CD4-positive, alpha-beta T cell treated with Interleukin-15 for 4 hours (primary cell): Measurements from ENCODE around the gene NME4.

Experiments used
- DNase-seq: peaks from one replicate; pipeline ENCODE4 v3.0.0-alpha.2; 2020; ENCODE audit warnings: low spot score

NME4 gene

GRCh38 chr16:426906-427249, 29.9 kb downstream of the NME4 start:
- no peak for DNase-seq

DNA sequence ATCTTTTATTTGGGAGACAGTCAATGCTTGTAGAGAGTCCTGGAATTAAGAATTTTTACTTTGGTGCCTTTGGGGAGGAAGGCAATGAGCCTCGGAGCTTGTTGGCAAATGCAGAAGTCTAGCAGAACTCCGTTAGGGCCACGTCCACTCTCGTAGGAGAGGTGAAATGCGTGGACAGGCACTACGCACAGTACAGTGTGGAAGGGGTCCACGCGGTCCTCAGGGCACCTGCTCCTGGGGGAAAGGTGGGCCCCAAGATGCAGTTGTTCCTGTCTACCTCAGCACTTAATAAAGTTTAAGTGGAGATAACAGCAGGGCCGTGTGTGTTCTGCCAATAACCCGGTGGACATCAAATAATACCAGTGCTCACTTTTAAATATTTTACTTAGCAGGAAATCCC, 30.3 kb downstream of the NME4 start:
- no peak for DNase-seq

DNA sequence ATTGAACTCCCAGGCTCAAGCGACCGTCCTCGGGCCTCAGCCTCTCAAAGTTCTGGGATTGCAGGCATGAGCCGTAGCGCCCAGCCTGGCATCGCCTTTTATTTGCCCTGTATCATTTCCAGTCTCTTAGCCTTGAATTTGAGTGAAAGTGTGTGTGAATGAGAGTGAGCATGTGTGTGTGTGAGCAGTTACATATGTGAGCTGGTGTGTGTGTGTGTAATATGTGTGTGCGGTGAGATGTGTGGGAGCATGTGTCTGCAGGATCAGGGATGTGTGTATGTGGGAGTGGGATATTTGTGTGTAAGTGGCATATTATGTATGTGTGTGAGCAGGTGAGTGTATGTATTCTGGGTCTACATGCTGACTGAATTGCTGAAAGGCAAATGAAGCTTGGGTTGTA, 33.9 kb downstream of the NME4 start:
- no peak for DNase-seq

DNA sequence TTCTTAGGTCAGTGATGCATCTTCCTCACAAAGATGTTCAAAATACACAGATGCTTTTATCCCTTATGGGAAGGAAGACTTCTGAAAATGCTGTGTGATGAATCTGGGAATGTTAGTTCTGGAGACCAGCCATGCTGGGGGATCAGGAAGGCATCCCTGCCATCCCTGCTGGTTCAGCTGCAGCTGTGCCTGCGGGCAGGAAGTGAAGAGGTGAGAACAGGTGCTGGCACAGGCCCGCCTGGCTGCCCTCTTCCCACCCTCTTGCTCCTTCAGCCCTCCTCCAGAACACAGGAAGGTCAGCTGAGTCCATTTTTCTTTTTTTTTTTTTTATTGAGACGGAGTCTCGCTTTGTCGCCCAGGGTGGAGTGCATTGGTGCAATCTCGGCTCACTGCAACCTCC, 43.6 kb downstream of the NME4 start:
- DNase-seq, result no peak

DNA sequence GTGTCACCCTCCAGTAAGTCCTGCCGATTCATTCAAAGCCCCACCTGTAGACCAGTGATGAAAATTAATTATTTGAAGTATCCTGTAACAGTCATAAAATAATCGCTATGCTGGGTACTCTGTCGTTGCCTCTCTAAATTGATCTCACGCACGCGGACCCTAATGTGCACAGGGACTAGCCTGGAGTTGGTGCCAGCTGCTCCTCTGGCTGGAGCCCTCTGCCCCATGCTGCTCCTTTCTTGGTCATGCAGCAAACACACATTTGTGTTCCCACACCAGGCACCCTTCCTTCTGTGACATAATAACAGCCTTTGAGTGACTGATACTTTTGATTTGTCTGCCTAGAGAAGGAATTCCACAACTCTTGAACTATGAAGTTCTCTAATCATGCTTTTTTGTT, 44.4 kb downstream of the NME4 start:
- no peak for DNase-seq

- no peak for DNase-seq
Measured at GRCh38 chr16:442976-443375, 46.0 kb downstream of the NME4 start.

DNA sequence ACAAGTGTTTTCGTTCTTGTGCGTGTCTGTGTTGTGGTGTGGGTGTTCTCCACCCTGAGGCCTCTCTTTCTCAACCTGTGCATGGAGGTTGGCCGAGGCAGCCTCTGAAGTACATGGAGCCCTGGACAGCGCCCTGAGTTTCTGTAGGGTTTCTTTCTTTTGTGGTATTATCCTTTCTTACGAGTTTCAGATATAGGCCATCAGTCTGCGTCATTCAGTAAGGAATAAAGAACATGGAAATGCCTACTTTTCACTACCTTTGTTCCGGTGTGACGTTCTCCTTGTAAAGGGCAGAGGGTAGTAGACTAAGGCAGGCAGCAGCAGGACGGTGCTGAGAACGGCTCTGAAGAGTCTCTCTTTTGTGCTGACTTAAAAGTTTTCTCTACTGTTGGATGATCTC, 47.0 kb downstream of the NME4 start:
- DNase-seq, result no peak

GRCh38 chr16:445566-445965, 48.6 kb downstream of the NME4 start:
- no peak for DNase-seq
